ACC112 (cell line): ENCODE results near the gene SLC41A3.

Experiments
- H2AFZ ChIP-seq: fragments of 200-600 bp; sonication (generic); one replicate; pipeline ENCODE4 v1.6.0; 2017; ENCODE audit warnings: antibody characterized with exemption, low read length; ENCODE audit not compliant: unreplicated experiment
- H3K27ac ChIP-seq: fragments of 200-600 bp; sonication (generic); 2 replicates; pipeline ENCODE4 v1.5.1; 2014; ENCODE audit warnings: low read depth, mild to moderate bottlenecking, antibody characterized with exemption, low read length, moderate library complexity
- H3K27me3 ChIP-seq: fragments of 200-600 bp; sonication (generic); 2 replicates; pipeline ENCODE4 v1.6.1; 2014; ENCODE audit warnings: mild to moderate bottlenecking, antibody characterized with exemption, low read length, moderate library complexity, mixed read lengths; ENCODE audit not compliant: insufficient read depth
- H3K36me3 ChIP-seq: fragments of 200-600 bp; sonication (generic); 2 replicates; pipeline ENCODE4 v1.6.1; 2016; ENCODE audit warnings: mild to moderate bottlenecking, antibody characterized with exemption, low read length, moderate library complexity, mixed read lengths; ENCODE audit not compliant: insufficient read depth
- H3K4me1 ChIP-seq: fragments of 200-600 bp; sonication (generic); one replicate; pipeline ENCODE4 v1.6.1; 2016; ENCODE audit warnings: low read length, mixed read lengths; ENCODE audit not compliant: insufficient read depth, unreplicated experiment, control insufficient read depth
- H3K4me3 ChIP-seq: fragments of 200-600 bp; sonication (generic); 2 replicates; pipeline ENCODE4 v1.5.1; 2014; ENCODE audit warnings: mild to moderate bottlenecking, low read depth, low read length
- H3K79me2 ChIP-seq: fragments of 200-600 bp; sonication (generic); one replicate; pipeline ENCODE4 v1.6.0; 2016; ENCODE audit warnings: low read length; ENCODE audit not compliant: control insufficient read depth, unreplicated experiment, insufficient read depth

Gene SLC41A3

DNA sequence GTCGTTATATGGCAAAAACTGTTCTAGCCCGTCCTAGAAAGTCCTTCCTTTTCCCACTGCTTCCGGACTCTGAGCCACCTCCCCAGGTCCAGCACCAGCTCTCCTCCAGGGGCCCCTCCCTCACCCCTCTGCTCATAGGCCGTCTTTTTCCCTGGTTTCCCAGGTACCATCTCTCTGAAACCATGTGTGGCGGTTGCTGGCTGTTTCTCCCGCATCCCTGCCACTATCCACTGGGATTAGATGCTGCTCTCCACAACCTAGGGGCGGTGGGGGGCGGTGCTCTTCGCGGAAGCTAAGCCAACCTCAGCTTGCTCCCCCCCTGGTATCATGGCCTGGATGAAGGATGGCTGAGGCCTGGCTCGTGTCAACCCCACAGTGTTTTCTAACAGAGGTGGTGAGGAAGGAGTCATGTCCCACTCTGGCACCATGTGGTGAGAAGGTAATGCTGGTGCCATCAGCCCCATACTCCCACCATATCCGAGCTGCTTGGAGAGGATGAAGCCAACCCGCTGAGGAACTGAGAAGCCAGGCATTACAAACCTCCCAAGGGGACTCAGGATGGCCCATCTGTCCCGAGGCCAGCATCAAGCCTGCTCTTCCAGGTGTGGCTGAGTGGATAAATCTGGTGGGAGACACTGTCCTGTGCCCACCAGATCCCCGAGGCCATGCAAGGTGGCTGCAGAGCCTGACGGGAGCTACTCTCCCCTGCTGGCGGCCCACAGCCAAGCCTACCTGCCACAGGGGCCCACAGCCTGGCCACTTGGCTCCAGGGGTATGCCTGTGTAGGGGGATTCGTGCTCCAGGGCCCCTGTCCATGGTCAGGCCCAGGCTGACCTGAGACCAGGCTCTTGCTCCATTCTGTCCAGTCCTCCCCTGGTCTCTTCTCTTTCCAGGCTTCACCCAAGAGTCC, 27.9 kb upstream of the SLC41A3 start:
- H3K79me2 ChIP-seq: no peaks in the 10 kb centered on the region
- no peaks in the 10 kb centered on the region for H3K27me3 ChIP-seq
- no peaks in the 10 kb centered on the region for H3K4me1 ChIP-seq
- H3K36me3 ChIP-seq: no peaks in the 10 kb centered on the region
- no peak overlapping the region for H2AFZ ChIP-seq
- H3K27ac ChIP-seq: no peak overlapping the region
- no peak overlapping the region for H3K4me3 ChIP-seq

DNA sequence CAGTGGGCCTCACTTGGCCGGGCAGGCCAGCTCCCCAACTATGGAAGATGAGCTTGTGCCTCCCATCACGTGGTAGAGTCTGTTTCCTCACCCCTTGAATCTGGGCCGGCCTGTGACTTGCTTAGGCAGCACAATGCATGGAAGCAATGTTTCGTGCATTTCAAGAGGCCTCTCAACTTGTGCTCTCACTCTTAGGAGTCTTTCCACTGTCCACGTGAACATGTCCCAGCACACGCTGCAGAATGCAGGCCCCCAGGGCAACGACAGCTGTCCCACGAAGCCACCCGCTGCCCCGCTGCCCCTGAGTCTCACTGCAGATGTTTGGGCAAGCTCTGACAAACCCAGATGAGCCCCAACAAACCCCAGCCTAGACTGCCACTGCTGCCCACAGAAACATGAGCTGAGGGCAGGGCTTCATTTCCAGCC, 27.2 kb upstream of the SLC41A3 start:
- H3K79me2 ChIP-seq: no peaks in the 10 kb centered on the region
- H3K36me3 ChIP-seq: no peaks in the 10 kb centered on the region
- H3K4me1 ChIP-seq: no peaks in the 10 kb centered on the region
- H2AFZ ChIP-seq: no peak overlapping the region
- no peak overlapping the region for H3K27ac ChIP-seq
- no peaks in the 10 kb centered on the region for H3K27me3 ChIP-seq
- H3K4me3 ChIP-seq: no peak overlapping the region

DNA sequence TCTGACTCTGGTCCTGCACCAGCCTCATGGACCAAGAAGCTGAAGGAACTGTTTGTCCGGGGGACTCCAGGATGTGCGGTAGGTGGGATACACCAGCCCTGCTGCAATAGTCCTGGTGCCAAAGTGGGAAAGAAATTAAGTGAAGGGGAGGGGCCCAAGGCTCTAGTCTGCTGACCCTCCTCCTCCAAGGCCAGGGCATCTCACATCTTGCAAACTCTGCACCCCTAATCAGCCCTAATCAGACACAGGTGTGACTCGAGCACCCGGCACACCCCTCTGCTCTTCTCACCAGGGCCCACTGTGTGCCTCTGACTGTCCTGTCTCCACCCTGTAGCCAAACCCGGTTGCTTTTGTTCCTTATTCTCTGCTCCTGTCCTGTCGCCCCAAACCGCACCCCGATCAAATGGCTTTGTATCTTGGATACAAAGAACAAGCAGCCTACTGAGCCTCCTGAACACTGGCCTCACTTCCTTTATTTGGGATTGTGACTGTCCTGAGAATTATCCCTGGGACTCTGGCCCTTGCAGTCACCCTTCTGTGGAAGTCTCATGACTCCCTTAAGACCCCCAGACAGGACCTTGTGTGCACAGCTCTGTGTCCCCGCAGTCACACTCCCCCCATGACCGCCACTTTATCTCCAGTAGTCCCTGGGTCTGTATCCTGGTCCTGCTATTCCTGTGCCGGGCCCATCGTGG, 26.7 kb upstream of the SLC41A3 start:
- H3K27ac ChIP-seq: no peak overlapping the region
- no peak overlapping the region for H3K4me3 ChIP-seq
- H3K27me3 ChIP-seq: no peaks in the 10 kb centered on the region
- no peaks in the 10 kb centered on the region for H3K36me3 ChIP-seq
- H2AFZ ChIP-seq: no peak overlapping the region
- H3K4me1 ChIP-seq: no peaks in the 10 kb centered on the region
- no peaks in the 10 kb centered on the region for H3K79me2 ChIP-seq

DNA sequence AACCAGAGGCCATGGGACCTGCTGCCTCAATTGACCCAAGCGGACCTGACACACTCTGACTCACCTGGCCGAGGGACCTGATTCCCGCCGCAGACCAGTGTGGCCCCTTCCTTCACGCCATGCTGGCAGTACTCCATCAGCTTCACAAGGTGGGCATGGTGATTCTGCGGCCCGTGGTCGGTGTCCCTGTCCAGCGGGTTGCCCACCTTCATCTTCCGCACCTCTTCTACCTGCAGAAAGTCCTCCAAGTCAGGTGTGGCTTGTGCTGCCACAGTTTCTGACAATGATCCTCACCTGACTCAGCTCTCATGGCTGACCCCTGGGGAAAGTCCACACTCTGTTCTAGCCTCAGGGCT, 25.9 kb upstream of the SLC41A3 start:
- Histone ChIP-seq H3K36me3 (no peaks in the 10 kb centered on the region), H3K4me3 (no peak overlapping the region), H2AFZ (no peak overlapping the region), H3K27me3 (no peaks in the 10 kb centered on the region), H3K79me2 (no peaks in the 10 kb centered on the region), H3K4me1 (no peaks in the 10 kb centered on the region), H3K27ac (no peak overlapping the region)

DNA sequence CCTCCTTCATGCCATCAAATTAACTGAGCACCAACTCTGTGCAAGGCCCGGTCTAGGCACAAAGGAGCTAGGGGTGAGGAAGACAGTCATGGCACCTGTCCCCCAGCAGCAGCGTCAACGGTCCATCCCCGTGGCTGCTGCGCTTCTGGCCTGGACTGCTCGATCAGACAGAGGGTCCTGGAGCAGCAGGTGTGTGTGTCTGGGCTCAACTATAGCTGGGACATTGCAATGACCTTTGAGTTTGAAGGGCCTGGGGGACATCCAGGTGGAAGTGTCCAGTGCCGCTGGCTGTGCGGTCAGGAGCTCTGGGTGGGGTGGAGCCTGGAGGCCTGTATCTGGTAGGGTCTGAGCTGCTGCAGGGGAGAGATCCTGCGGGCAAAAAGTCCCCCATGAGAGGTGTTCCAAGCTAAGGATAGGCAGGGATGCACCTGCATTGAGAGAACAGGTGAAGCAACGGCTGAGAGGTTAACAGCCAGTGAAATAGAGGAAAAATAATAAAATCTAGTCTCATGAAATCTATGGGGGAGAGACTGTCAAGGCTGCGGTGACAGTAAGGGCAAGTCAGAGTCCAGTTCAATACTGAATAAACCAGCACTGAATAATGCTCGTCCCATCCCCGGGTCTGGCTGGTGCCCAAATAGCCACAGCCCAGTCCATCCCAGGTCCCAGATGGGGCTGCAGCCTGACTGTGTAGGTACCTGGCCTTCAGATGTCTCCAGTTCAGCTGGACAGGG, 25.4 kb upstream of the SLC41A3 start:
- Histone ChIP-seq H3K79me2 (no peaks in the 10 kb centered on the region), H2AFZ (no peak overlapping the region), H3K27me3 (no peaks in the 10 kb centered on the region), H3K36me3 (no peaks in the 10 kb centered on the region), H3K27ac (no peak overlapping the region), H3K4me1 (no peaks in the 10 kb centered on the region), H3K4me3 (no peak overlapping the region)

DNA sequence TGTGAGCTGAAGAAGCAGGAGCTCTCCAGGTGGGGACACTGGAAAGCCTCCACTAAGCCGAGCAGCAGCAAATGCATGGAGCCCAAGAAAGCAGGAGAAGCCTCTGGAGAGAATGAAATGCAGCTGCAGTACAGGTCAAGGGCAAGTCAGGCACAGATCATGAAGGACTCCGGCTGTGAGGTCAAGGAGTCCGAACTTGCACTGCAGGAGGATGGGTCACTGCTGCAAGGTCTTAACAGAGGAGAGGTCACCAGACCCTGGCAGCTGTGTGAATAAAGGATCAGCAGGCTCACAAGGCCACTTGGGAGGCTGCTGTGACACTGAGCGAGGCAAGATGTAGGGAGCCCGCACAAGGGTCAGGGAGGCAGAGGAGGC, 24.7 kb upstream of the SLC41A3 start:
- Histone ChIP-seq H3K79me2 (no peaks in the 10 kb centered on the region), H3K4me1 (no peaks in the 10 kb centered on the region), H3K27me3 (no peaks in the 10 kb centered on the region), H3K4me3 (no peak overlapping the region), H2AFZ (no peak overlapping the region), H3K27ac (no peak overlapping the region), H3K36me3 (no peaks in the 10 kb centered on the region)

DNA sequence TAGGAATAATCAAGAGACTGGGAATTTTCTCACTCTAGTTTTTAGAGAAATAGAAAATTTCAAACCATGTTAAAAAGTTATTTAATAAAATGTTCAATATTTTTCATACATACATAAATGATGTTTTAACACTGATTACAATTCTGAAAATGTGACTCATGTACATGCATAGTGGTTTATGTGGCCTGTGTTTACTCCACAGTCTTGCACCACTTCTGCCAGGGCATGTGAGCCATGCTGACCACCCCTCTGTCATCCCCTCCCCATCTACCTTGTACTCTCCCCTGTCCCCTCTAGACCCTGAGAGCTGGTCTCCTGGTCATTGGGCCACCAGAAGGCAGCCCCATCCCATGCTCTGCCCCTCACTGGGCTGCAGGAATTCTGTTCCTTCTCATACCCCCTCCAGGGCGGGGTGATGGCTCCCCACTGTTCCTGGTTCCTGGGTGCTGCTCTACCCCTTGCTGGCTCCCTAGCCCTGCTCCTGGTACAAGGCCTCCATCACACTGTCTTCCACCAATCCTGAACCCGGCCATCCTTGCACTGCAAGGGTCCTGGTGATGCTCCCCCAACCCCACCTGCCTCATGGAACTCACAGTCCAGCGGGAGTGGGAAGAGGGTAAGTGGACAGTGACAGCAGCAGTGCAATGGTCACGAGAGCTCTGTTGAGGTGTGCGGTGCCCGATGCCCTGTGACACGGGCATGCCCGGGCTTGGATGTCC, 24.2 kb upstream of the SLC41A3 start:
- H3K79me2 ChIP-seq: no peaks in the 10 kb centered on the region
- no peak overlapping the region for H3K4me3 ChIP-seq
- H3K27ac ChIP-seq: no peak overlapping the region
- H3K27me3 ChIP-seq: no peaks in the 10 kb centered on the region
- H3K4me1 ChIP-seq: no peaks in the 10 kb centered on the region
- no peaks in the 10 kb centered on the region for H3K36me3 ChIP-seq
- H2AFZ ChIP-seq: no peak overlapping the region

DNA sequence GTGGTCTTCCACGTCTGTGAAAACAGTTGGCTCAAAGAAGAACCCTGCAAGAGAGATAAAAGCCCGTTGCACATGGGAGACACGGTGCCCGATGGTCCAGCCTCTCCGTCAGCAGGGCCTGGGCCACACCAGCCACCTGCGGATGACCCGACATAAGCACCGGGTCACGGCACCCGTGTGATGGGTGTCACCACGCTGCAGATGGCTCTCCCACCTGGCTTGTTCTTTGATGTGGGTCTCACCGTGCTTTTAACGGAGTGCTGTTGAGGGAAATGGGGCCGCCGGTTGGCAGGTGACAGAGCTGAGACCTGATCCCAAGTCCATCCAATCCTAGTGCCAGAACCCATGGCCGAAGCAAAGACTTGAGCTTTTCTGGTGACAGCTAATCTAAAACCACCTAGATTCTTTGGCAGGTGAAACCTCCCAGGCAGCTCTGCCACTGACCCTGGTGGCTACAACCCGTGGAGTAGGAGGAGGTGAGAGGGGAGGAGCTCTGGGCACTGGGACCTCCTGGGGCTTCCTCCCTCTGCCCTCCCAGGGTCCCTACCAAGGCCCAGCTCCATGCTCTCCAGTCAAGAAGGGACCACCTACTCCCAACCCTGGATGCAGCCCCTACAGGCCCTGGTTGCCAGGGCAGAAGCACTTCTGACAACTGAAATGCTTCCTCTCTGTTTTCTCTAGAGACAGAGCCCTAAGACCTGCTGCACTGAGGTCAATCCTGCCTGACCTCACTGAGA, 23.4 kb upstream of the SLC41A3 start:
- Histone ChIP-seq H2AFZ (no peak overlapping the region), H3K27me3 (no peaks in the 10 kb centered on the region), H3K4me3 (no peak overlapping the region), H3K27ac (no peak overlapping the region), H3K79me2 (no peaks in the 10 kb centered on the region), H3K4me1 (peaks cover 4% of the 10 kb centered on the region), H3K36me3 (no peaks in the 10 kb centered on the region)

DNA sequence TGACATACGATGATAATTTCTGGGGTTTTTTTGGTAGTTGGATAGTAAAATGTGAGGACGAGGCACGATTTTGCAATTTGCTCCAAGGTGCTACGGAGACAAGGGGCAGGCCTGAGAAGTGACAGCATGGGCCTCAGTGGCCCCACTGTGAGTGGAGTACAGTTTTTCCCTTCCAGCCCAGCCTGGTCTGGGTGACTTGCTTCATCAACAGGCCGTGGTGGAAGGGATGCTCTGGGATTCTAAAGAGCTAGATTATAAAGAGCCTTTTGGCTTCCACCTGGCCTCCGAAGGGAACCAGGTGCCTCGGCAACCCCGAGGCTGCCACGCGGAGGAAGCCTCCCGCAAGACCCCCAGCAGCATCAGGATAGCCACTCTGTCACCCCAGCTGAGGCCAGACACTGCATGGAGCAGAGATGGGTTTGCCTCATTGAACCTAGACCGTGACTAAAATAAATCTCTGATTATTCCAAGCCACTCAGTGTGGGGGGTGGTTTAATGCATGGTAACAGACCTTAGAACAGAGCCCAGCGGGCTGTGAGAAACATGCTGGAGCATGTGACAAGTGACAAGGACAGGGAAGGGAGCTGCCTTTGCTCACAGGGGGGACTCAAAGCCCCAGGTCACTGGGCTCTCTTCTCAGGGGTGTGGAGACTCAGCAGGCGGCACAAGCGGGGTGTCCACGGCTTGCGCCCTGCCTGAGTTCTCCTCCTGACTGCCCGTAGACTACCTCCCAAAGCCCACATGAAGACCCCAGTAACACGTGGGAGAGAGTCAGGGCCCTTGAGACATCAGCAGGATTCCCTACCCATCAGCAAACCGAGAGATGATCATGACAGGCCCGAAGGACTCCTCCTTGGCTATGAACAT, 22.6 kb upstream of the SLC41A3 start:
- Histone ChIP-seq H3K79me2 (no peaks in the 10 kb centered on the region), H3K27ac (no peak overlapping the region), H3K4me3 (no peak overlapping the region), H3K27me3 (no peaks in the 10 kb centered on the region), H3K36me3 (no peaks in the 10 kb centered on the region), H3K4me1 (peaks cover 4% of the 10 kb centered on the region), H2AFZ (no peak overlapping the region)
